Endothelial cell of umbilical vein (primary cell): ENCODE data around the gene PRKCZ. TPM values are rescaled to one million over a fixed set of nuclear protein-coding genes. Genes with fewer than 3 reads are reported as not detected.

Experiments
- BruUV-seq: library from RNA; stranded (reverse); fragments of 400-500 nt; replicated peaks from 2 replicates; lab custom pipeline; 2021; lab: Mats Ljungman, UMichigan
- CTCF ChIA-PET: fragments of 300-600, 350-600 bp; sonication (Branson Sonifier 250); formaldehyde crosslinking; loops from one replicate; lab custom pipeline; 2021; ENCODE audit warnings: antibody characterized with exemption, inconsistent platforms; lab: Charles Lee
- POLR2A ChIA-PET: fragments of 300-600, 350-600 bp; sonication (Branson Sonifier 250); formaldehyde crosslinking; loops from one replicate; lab custom pipeline; 2021; ENCODE audit warnings: antibody characterized with exemption, inconsistent platforms; lab: Charles Lee
- DNase-seq: peaks from one replicate; pipeline ENCODE4 v3.0.0-alpha.2; 2011; ENCODE audit warnings: low read depth, low spot score
- FAIRE-seq: peaks from 2 replicates; lab custom pipeline; 2011; peaks lifted over from hg19 to GRCh38; lab: Jason Lieb, UNC
- H2AFZ ChIP-seq: 2 replicates; pipeline ENCODE4 v1.6.0; 2012; ENCODE audit warnings: low read depth, low read length, control low read depth, inconsistent platforms
- H3K27ac ChIP-seq: 2 replicates; pipeline ENCODE4 v1.5.1; 2011; ENCODE audit warnings: low read depth, mild to moderate bottlenecking, control low read depth, low read length, moderate library complexity; ENCODE audit not compliant: insufficient read depth
- H3K27me3 ChIP-seq, 2 experiments: 2 replicates each; pipeline versions ENCODE4 v1.6.0 to v1.6.1; 2011; ENCODE audit warnings: low read length in 2 of 2, mixed read lengths in 1 of 2; ENCODE audit not compliant: control insufficient read depth in 2 of 2, insufficient read depth in 2 of 2
- H3K36me3 ChIP-seq, 2 experiments: 2 replicates in 1 of 2; 3 replicates in 1 of 2; pipeline ENCODE4 v1.5.1; 2011; ENCODE audit warnings: low read length in 2 of 2, mild to moderate bottlenecking in 1 of 2, moderate library complexity in 1 of 2; ENCODE audit not compliant: control insufficient read depth in 2 of 2, insufficient read depth in 2 of 2; ENCODE audit errors: extremely low read depth in 1 of 2
- H3K4me1 ChIP-seq: 3 replicates; pipeline ENCODE4 v1.5.1; 2011; ENCODE audit warnings: mild to moderate bottlenecking, low read length; ENCODE audit not compliant: control insufficient read depth, insufficient read depth; ENCODE audit errors: extremely low read depth
- H3K4me2 ChIP-seq: 2 replicates; pipeline ENCODE4 v1.6.1; 2011; ENCODE audit warnings: low read length, control low read depth, mixed read lengths; ENCODE audit not compliant: insufficient read depth
- H3K4me3 ChIP-seq, 3 experiments: fragments of 200-600 bp in 1 of 3; sonication (generic), shearing (Covaris generic) in 1 of 3; replicated peaks in 1 of 3; 2 replicates each; pipeline ENCODE4 v1.5.1; 2011 to 2016; ENCODE audit warnings: control low read depth in 3 of 3, low read length in 3 of 3, mild to moderate bottlenecking in 2 of 3, inconsistent platforms in 1 of 3, low read depth in 1 of 3, moderate library complexity in 1 of 3; ENCODE audit not compliant: insufficient read depth in 1 of 3
- H3K79me2 ChIP-seq: 2 replicates; pipeline ENCODE4 v1.6.0; 2012; ENCODE audit warnings: low read length, inconsistent platforms; ENCODE audit not compliant: control insufficient read depth, insufficient read depth
- H3K9ac ChIP-seq: replicated peaks from 2 replicates; pipeline ENCODE3; 2011; ENCODE audit warnings: low read length, control low read depth; ENCODE audit not compliant: insufficient read depth; ENCODE audit errors: extremely low read depth
- H3K9me1 ChIP-seq: replicated peaks from 3 replicates; pipeline ENCODE4 v1.6.0; 2011; ENCODE audit warnings: mild to moderate bottlenecking, low read length; ENCODE audit not compliant: control insufficient read depth, insufficient read depth; ENCODE audit errors: extremely low read depth
- H3K9me3 ChIP-seq: replicated peaks from 2 replicates; pipeline ENCODE4 v1.5.1; 2012; ENCODE audit warnings: low read length, inconsistent platforms; ENCODE audit not compliant: control insufficient read depth, insufficient read depth
- H4K20me1 ChIP-seq: replicated peaks from 2 replicates; pipeline ENCODE3; 2011; ENCODE audit warnings: mild to moderate bottlenecking, low read length; ENCODE audit not compliant: control insufficient read depth, insufficient read depth; ENCODE audit errors: extremely low read depth
- CTCF ChIP-seq, 2 donors: IDR thresholded peaks; 1 replicate in 1 of 2; 2 replicates in 1 of 2; pipeline ENCODE4 v1.5.1; 2011; ENCODE audit warnings: low read length in 2 of 2, mild to moderate bottlenecking in 2 of 2, moderate library complexity in 2 of 2, control low read depth in 1 of 2, inconsistent platforms in 1 of 2, low read depth in 1 of 2; ENCODE audit not compliant: insufficient read depth in 1 of 2; ENCODE audit errors: extremely low read depth in 1 of 2
- EZH2 ChIP-seq: IDR thresholded peaks from 2 replicates; pipeline ENCODE4 v1.6.1; 2012; ENCODE audit warnings: borderline replicate concordance, low read depth, mild to moderate bottlenecking, moderate library complexity, low read length, inconsistent platforms; ENCODE audit not compliant: severe bottlenecking
- FOS ChIP-seq: IDR thresholded peaks from 2 replicates; pipeline ENCODE4 v1.6.1; 2011; ENCODE audit warnings: mild to moderate bottlenecking, low read length, moderate library complexity, borderline replicate concordance; ENCODE audit not compliant: insufficient read depth
- GATA2 ChIP-seq: IDR thresholded peaks from 2 replicates; pipeline ENCODE4 v1.7.0; 2011; ENCODE audit warnings: low read depth, mild to moderate bottlenecking, moderate library complexity, mixed read lengths, low read length; ENCODE audit not compliant: insufficient read length, insufficient read depth
- JUN ChIP-seq: IDR thresholded peaks from 2 replicates; pipeline ENCODE4 v1.6.1; 2011; ENCODE audit warnings: borderline replicate concordance, low read depth; ENCODE audit not compliant: insufficient read length, insufficient read depth
- MYC ChIP-seq: IDR thresholded peaks from one replicate; pipeline ENCODE4 v1.6.1; 2011; ENCODE audit warnings: mild to moderate bottlenecking, low read depth, low read length
- POLR2A ChIP-seq: IDR thresholded peaks from 2 replicates; pipeline ENCODE4 v1.6.1; 2012; ENCODE audit warnings: low read depth, mild to moderate bottlenecking, control low read depth, low read length
- POLR2AphosphoS5 ChIP-seq: IDR thresholded peaks from 2 replicates; pipeline ENCODE4 v1.6.1; 2012; ENCODE audit warnings: low read depth, mild to moderate bottlenecking, control low read depth, low read length, moderate library complexity; ENCODE audit not compliant: insufficient read depth
- dilution Hi-C: fragments of 300-500 bp; cut with MboI; formaldehyde crosslinking; loops from one replicate; pipeline ENCODE4 v1.15.0; 2019; ENCODE audit warnings: low sequenced_read_pairs; ENCODE audit not compliant: extremely low pct_ligation_motif_present
- intact Hi-C: fragments of 100-400 bp; cut with micrococcal nuclease; formaldehyde crosslinking; loops from one replicate; pipeline ENCODE4 v1.10.0; 2022
- polyA plus RNA-seq, 4 experiments: library from polyadenylated mRNA; depleted of rRNA in 3 of 4; stranded (reverse) in 3 of 4; unstranded in 1 of 4; fragments of >200 nt; gene quantifications; 2 replicates each; pipeline versions ENCODE4 v1.2.1 to v1.2.3, GENCODE V29; 2011 to 2012; ENCODE audit warnings: missing spikeins in 1 of 4
- total RNA-seq: library from RNA; stranded (reverse); gene quantifications from 2 replicates; pipeline ENCODE4 v1.2.3, GENCODE V29; 2021
- TF ChIP-seq, protein P1 (sequence below): IDR thresholded peaks from 2 replicates; pipeline ENCODE4 v1.6.1; 2011; ENCODE audit not compliant: insufficient read depth, insufficient read length

PRKCZ gene
- total and polyA plus RNA-seq, 2 donors (not counting 3 experiments of a cell fraction or from before 2014, with no cell fraction given) = 0.22 to 1.7 TPM

- Histone ChIP-seq H2AFZ (no peak overlapping the region), H3K9ac (no peak overlapping the region), H3K9me1 (no peaks in the 10 kb centered on the region), H3K9me3 (no peaks in the 10 kb centered on the region), H3K4me1 (no peaks in the 10 kb centered on the region), H3K27ac (no peak overlapping the region), H3K27me3 (no peaks in the 10 kb centered on the region), H3K79me2 (no peaks in the 10 kb centered on the region), H3K4me2 (no peak overlapping the region), H3K4me3 (no peak overlapping the region), H4K20me1 (no peaks in the 10 kb centered on the region), H3K36me3 (no peaks in the 10 kb centered on the region)
- intact Hi-C loops = no loop called here
- FAIRE-seq = no peak
- DNase-seq = no peak
- ChIA-PET POLR2A (no interaction called here), CTCF (no interaction called here)
- dilution Hi-C loops = no loop called here
- no TSS peak for BruUV-seq
- TF ChIP-seq EZH2 (no peak), JUN (no peak), GATA2 (no peak), POLR2AphosphoS5 (no peak), MYC (no peak), CTCF (IDR thresholded peaks at IDR 0.05; ENCODE audit: extremely low read depth in 1 of 2, insufficient read depth in 1 of 2, low read depth in 1 of 2, low read length in 2 of 2) (no peak), POLR2A (no peak), FOS (no peak)
- TF ChIP-seq, protein P1, sequence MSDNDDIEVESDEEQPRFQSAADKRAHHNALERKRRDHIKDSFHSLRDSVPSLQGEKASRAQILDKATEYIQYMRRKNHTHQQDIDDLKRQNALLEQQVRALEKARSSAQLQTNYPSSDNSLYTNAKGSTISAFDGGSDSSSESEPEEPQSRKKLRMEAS = no peak
These were observed 34.1 kb downstream of the PRKCZ start for GRCh38 chr1:2084306-2084705.
